Measurements from ENCODE around the gene ETNK1.

The ETNK1 gene

GRCh38 chr12:22662356-22662755 lies 37.4 kb downstream of the ETNK1 start:
- no peaks in the 10 kb centered on the region for H4K20me1 ChIP-seq (ENCODE audit: insufficient read depth, low read length)

GRCh38 chr12:22665476-22665875 lies 40.5 kb downstream of the ETNK1 start:
- TF ChIP-seq CTCF (IDR thresholded peaks at IDR 0.05; ENCODE audit: low read depth, low read length), result no peak
- TF ChIP-seq EZH2phosphoT487 (IDR thresholded peaks at IDR 0.05; ENCODE audit: low read depth), result no peak
- Histone ChIP-seq H3K27me3 (ENCODE audit: low read depth, low read length) (no peaks in the 10 kb centered on the region), H3K27ac (ENCODE audit: low read length) (no peak overlapping the region), H3K36me3 (replicated peaks; ENCODE audit: low read depth, low read length) (peaks cover 19% of the 10 kb centered on the region), H4K20me1 (ENCODE audit: insufficient read depth, low read length) (no peaks in the 10 kb centered on the region), H3K9me3 (ENCODE audit: insufficient read depth, low read length) (no peaks in the 10 kb centered on the region), H3K9ac (ENCODE audit: low read length) (no peak overlapping the region), H2AFZ (ENCODE audit: low read depth, low read length) (no peak overlapping the region), H3K4me2 (ENCODE audit: low read length) (no peak overlapping the region), H3K79me2 (ENCODE audit: low read length) (no peaks in the 10 kb centered on the region), H3K4me3 (ENCODE audit: low read length) (no peak overlapping the region), H3K4me1 (ENCODE audit: low read length) (no peaks in the 10 kb centered on the region)

More at GRCh38 chr12:22662356-22662755, 37.4 kb downstream of the ETNK1 start:
- no peaks in the 10 kb centered on the region for H3K27me3 ChIP-seq (ENCODE audit: low read depth, low read length)
- no peaks in the 10 kb centered on the region for H3K79me2 ChIP-seq (ENCODE audit: low read length)
- no peak overlapping the region for H3K4me3 ChIP-seq (ENCODE audit: low read length)
- no peak overlapping the region for H3K9ac ChIP-seq (ENCODE audit: low read length)
- H3K4me2 ChIP-seq (ENCODE audit: low read length), result no peak overlapping the region
- H3K4me1 ChIP-seq (ENCODE audit: low read length), result no peaks in the 10 kb centered on the region
- no peaks in the 10 kb centered on the region for H3K9me3 ChIP-seq (ENCODE audit: insufficient read depth, low read length)
- no peak overlapping the region for H2AFZ ChIP-seq (ENCODE audit: low read depth, low read length)
- TF ChIP-seq CTCF (IDR thresholded peaks at IDR 0.05; ENCODE audit: low read depth, low read length) (no peak), EZH2phosphoT487 (IDR thresholded peaks at IDR 0.05; ENCODE audit: low read depth) (no peak)
- H3K27ac ChIP-seq (ENCODE audit: low read length), result no peak overlapping the region
- H3K36me3 ChIP-seq (replicated peaks; ENCODE audit: low read depth, low read length), result peaks cover 22% of the 10 kb centered on the region

GRCh38 chr12:22667122-22667521 lies 42.2 kb downstream of the ETNK1 start:
- Histone ChIP-seq H3K9me3 (ENCODE audit: insufficient read depth, low read length) (no peaks in the 10 kb centered on the region), H3K36me3 (replicated peaks; ENCODE audit: low read depth, low read length) (peaks cover 20% of the 10 kb centered on the region), H3K4me2 (ENCODE audit: low read length) (no peak overlapping the region), H3K27ac (ENCODE audit: low read length) (no peak overlapping the region), H3K9ac (ENCODE audit: low read length) (no peak overlapping the region), H3K4me1 (ENCODE audit: low read length) (no peaks in the 10 kb centered on the region), H3K79me2 (ENCODE audit: low read length) (no peaks in the 10 kb centered on the region), H3K4me3 (ENCODE audit: low read length) (no peak overlapping the region), H2AFZ (ENCODE audit: low read depth, low read length) (no peak overlapping the region), H3K27me3 (ENCODE audit: low read depth, low read length) (no peaks in the 10 kb centered on the region), H4K20me1 (ENCODE audit: insufficient read depth, low read length) (no peaks in the 10 kb centered on the region)
- TF ChIP-seq EZH2phosphoT487 (IDR thresholded peaks at IDR 0.05; ENCODE audit: low read depth) (no peak), CTCF (IDR thresholded peaks at IDR 0.05; ENCODE audit: low read depth, low read length) (no peak)

- H3K27ac ChIP-seq (ENCODE audit: low read length), result no peak overlapping the region
- TF ChIP-seq EZH2phosphoT487 (IDR thresholded peaks at IDR 0.05; ENCODE audit: low read depth) (no peak), CTCF (IDR thresholded peaks at IDR 0.05; ENCODE audit: low read depth, low read length) (no peak)
- no peak overlapping the region for H2AFZ ChIP-seq (ENCODE audit: low read depth, low read length)
- H3K9me3 ChIP-seq (ENCODE audit: insufficient read depth, low read length), result no peaks in the 10 kb centered on the region
- H3K4me3 ChIP-seq (ENCODE audit: low read length), result no peak overlapping the region
- no peak overlapping the region for H3K9ac ChIP-seq (ENCODE audit: low read length)
- H3K36me3 ChIP-seq (replicated peaks; ENCODE audit: low read depth, low read length), result peaks cover 22% of the 10 kb centered on the region
- H3K4me2 ChIP-seq (ENCODE audit: low read length), result no peak overlapping the region
- H3K27me3 ChIP-seq (ENCODE audit: low read depth, low read length), result no peaks in the 10 kb centered on the region
- no peaks in the 10 kb centered on the region for H3K79me2 ChIP-seq (ENCODE audit: low read length)
- no peaks in the 10 kb centered on the region for H3K4me1 ChIP-seq (ENCODE audit: low read length)
- H4K20me1 ChIP-seq (ENCODE audit: insufficient read depth, low read length), result no peaks in the 10 kb centered on the region
Observed at GRCh38 chr12:22668441-22668840, 43.5 kb downstream of the ETNK1 start.

Data from OCI-LY3 (cell line).